HG02588 (cell line): Measurements from ENCODE around the gene C1orf56.

Experiments
- ATAC-seq: cut with Tn5 transposase; IDR thresholded peaks from one replicate; pipeline ENCODE4 v1.9.1; 2021; ENCODE audit warnings: mild to moderate bottlenecking, moderate library complexity; ENCODE audit not compliant: unreplicated experiment

Gene C1orf56, protein sequence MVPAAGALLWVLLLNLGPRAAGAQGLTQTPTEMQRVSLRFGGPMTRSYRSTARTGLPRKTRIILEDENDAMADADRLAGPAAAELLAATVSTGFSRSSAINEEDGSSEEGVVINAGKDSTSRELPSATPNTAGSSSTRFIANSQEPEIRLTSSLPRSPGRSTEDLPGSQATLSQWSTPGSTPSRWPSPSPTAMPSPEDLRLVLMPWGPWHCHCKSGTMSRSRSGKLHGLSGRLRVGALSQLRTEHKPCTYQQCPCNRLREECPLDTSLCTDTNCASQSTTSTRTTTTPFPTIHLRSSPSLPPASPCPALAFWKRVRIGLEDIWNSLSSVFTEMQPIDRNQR

DNA sequence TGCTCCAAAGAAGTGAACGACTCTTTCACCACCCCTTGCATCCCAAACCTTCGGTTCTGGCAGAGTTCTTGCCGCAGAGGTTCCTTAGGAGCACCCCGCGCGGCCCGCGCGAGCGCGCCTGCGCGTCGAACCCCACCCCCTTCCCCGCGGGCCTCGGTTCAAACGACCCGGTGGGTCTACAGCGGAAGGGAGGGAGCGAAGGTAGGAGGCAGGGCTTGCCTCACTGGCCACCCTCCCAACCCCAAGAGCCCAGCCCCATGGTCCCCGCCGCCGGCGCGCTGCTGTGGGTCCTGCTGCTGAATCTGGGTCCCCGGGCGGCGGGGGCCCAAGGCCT is at the start of gene C1orf56:
TSS of gene C1orf56 (plus strand) at position 161 of the 334 bp plus-strand sequence. CDS start at position 258, 97 bp downstream.
- ATAC-seq, result peak; percentile 57

GRCh38 chr1:150997949-150998348 is 49.6 kb upstream of the C1orf56 start:
- ATAC-seq, result no peak

GRCh38 chr1:150999051-150999674 is 48.4 kb upstream of the C1orf56 start:
- ATAC-seq, result no peak

DNA sequence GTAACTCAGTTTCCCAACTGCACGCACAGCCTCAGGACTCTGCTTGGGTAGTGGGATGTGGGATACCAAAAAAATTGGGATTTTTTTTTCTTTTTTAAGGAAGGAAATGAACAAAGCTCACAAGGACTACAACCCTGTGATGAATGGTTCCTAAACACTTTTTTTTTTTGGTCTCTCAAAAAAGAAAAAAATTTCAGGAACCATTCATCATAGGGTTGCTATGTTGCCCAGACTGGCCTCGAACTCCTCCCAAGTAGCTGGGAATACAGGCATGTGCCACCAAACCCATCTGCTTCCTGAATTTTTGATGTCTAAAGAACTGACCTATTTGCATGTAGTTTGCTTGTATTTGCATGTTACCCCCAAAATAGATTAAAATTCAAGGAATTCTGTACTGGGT is 47.6 kb upstream of the C1orf56 start:
- no peak for ATAC-seq

DNA sequence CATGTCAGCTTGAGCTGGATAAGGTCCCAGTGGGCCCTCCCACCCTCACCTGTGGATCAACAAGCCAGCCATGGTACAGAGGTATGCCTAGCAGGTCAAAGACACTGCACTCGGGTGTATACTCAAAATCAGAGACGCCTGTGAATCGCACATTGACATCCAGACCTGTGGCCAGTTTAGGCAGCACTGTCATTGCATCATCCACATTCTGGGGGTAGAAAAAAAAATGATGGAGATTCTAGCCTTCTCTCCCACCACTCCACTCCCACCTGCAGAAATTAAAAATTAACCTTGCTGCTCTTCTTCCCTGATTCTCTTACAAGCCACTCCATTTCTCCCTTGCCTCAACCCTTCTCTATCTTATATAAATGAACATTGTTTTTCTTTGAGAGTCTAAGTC is 47.1 kb upstream of the C1orf56 start:
- ATAC-seq, result no peak

- no peak for ATAC-seq
These were observed 45.9 kb upstream of the C1orf56 start for GRCh38 chr1:151001602-151002001.

DNA sequence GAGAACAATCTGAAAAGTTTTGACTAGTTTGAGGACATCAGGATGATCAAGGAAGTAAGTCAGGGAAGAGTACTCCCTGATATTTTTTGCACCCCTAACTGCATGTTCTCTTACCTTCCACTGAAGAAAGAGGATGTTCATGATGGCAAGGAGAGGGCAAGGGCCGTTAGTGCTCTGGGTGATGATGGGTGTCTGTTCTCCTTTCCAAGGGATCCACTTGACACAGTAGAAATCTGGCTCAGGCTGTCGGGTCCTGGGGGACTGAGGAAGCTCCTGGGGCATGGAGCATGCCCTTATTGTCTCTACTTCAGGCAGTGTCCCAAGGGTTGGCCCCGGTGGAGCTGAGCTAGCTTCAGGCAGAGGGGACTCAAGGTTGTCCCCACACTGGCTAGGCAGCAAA is 45.5 kb upstream of the C1orf56 start:
- ATAC-seq, result no peak

DNA sequence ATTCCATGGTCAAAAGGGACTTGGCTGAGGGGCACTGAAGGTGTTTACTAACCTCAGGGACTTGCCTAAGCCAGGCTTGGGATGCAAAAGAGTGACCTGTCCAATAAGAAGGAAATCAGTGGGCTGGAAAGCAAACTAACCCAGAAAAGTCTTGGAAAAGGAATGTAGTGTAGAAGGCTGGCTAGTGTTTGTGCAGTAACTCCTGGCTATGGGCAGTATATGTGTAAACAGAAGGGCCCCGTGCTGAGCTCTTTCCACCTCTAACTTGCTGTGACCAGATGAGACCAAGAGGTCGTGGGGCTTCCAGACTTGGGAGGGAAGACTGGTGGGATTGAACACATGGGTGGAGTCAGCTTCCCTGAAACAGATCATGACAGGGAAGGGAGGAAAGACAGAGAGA is 44.9 kb upstream of the C1orf56 start:
- no peak for ATAC-seq

GRCh38 chr1:151003180-151003579 is 44.4 kb upstream of the C1orf56 start:
- ATAC-seq, result no peak

DNA sequence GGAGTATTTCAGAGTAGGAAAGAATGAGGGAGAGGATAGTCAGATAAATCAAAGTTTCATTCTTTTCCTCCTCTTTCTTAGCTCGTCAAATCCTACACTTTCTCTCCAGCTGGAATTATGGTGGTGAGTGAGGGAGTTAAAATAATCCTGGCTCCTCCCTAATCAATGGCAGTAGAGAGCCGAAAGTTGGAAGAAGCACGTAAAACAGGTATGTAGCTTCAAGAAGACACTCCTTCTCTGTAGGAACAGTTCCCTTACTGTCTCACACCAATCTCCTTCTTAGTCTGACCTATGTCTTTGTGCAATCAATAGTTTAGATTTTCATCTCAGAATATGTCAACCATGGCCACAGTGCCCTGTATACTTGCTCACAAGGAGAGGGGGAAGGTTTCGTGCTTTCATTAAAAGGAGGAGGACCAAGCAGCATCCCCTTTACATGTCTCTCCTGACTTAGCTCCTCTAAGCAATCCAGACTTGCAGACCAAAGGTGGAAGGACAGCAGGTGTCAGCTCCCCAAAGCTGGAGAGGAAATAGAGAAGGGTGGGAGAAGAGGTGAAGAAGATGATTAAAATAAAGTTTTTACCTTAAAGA is 41.7 kb upstream of the C1orf56 start:
- no peak for ATAC-seq

DNA sequence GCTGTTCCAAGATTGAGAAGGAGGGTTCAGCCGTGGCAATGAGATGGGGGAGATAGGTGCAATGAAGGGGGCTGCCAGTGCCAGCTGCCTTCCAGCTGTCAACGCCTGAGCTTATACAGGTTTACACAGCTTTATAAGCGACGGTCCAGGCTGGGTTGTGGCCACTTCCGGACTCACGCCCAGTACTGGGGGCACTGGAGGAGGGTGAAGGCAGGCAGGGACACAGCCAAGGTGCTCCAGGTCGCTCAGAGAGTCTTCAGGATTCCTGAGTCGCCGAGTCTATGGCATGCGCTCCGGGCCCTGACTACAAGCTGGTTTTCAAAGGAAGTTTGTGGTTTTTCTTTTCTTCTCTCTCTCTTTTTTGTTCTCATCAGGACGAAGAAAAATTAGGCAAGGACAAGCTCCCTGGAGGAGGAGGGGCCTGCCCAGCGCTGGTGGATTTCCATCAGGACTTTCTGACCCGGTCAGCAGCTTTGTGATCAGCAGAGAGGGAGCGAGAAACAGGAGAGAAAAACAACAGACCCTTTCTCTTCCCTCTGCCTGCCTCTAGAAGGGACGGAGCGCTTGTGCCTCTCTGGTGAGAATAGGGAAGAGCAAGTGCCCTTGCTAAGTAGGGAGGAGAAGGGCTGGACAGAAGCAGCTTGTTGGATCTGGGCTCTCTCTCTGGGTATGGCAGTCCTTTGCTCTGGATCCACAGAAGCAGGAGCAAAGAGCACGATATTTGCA is 41.1 kb upstream of the C1orf56 start, which contains the start of gene MINDY1:
TSS of gene MINDY1 (minus strand) at position 576 of the 726 bp plus-strand sequence. CDS start 4,285 bp downstream, outside the sequence.
- no peak for ATAC-seq

GRCh38 chr1:151007853-151008243 is 39.7 kb upstream of the C1orf56 start:
- ATAC-seq, result no peak

DNA sequence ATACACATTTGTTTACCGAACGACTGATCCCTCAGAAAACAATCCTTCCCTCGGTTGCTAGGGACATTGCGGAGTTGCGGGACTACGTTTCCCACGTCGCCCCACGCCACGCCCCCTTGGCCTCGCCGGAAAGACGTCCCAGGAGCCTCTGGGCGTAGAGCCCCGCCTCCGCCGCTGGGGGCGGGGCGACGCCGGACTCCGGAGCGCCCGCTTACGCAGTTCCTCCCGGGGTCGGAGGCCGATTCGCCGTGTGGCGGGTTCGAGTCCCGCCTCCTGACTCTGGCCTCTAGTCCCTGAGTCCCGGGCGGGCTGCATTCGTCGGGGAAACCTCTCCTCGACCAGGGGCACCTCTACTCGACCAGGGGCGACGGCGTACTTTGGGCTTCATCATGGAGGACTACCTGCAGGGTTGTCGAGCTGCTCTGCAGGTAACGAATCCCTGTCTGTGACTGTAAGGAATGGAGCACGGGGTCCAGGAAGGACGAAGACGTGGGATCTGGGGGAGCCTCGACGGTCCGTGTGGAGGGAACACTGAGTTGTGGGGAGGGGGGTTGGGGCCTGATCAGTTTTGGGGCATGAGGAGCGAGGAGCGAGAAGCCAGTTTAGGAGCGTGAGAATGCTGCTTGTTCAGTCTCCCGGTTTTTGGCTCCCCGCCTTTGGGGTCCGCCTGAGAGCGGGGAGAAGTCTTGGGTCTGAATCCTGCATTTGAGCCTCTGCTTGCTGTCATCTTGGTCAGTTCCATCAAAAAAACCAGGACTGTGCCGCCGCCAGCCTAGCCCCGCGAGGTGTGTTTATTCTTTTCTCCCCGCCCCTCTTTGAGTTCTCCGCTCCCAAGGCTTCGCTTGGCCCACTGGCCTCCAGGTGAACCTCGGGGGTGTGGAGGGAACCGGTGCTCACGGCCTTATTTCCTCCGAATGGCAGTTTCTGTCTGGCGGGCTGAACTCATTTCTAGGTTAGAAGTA is 39.0 kb upstream of the C1orf56 start, which contains the start of gene PRUNE1:
TSS of gene PRUNE1 (plus strand) at position 206 of the 962 bp plus-strand sequence. CDS start at position 390, 184 bp downstream.
- peak; percentile 75 for ATAC-seq

DNA sequence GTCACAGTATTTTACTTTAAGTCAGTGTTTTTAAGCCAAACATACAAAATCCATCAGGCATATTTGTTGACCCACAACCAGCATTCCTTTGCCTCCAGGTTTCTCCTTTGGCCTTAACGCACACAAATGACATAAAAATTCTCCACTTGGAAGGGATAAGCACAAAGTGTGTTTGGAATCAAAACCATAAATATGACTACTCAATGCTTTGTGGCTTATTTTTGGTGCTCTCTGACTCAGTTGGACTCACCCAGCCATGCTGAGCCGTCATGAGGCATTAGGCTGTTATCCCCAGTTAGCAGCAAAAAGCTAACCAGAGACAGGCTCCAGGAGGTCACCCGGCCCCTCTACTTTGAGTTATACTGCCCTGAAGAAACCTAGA is 38.4 kb upstream of the C1orf56 start:
- no peak for ATAC-seq

DNA sequence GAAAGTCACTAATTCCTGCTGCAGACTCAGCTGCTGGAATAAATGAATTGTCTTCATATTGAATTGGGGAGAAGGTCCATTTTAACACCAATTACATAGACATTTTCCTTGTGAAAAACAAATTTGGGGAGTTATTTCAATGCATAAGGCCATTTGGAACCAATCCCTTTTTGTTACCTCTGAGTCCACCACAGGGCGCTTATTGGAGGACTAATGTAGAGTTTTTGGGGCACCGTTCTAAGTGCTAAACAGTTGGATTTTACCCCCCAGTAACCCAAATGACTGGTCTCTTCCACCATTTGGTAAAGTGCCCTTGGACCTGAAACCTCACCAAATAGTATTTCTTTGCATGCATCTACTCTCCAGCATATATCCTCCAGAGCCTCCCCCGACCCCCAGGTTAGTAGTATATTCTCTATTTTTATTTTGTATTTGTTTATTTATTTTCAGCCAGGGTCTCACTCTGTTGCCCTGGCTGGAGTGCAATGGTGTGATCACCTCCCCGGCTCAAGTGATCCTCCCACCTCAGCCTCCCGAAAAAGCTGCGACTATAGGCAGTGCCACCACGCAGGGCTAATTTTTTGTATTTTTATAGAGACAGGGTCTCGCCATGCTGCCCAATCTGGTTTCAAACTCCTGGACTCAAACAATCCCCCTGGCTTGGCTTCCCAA is 37.7 kb upstream of the C1orf56 start:
- no peak for ATAC-seq

GRCh38 chr1:151010346-151010726 is 37.2 kb upstream of the C1orf56 start:
- no peak for ATAC-seq

DNA sequence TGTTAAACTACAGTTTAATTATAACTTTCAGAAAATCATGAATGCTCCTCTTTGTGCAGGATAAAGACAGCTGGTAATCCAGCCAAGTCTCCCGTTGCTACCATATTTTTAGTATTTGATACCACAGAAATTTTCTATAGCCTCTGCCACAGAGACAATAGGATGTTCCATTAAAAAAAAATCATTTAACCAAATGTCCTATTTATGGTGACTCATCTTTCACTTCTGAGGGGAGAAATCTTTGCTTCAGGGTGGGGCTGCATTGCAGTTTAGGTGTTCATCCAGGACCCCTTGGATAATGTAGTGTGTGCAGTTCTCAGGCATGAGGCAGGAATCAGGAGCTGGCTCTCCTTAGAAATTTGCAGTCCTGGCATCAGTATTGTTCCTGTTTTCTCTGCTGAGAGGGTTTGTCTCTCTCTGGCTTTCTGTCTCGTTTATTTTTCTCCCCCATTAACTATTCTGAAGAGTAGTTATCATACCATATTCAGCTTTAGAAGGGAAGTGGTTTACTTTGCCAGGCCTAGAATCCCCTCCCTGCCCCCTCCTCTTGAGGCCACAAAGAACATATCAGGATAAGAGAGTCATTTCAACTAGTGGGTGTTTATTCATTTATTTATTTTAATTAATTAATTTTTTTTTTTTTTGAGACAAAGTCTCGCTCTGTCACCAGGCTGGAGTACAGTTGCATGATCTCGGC is 36.2 kb upstream of the C1orf56 start:
- ATAC-seq, result no peak

- no peak for ATAC-seq
These were observed 34.7 kb upstream of the C1orf56 start for GRCh38 chr1:151012684-151013471.
